Stimulated activated CD8-positive, alpha-beta memory T cell treated with anti-CD3 and anti-CD28 coated beads, Interleukin-7, amount 100 ng/mL, for 1 hour (primary cell): ENCODE results near the gene TRIM66.

Experiments used
- DNase-seq, 2 donors: peaks; one replicate each; pipeline ENCODE4 v3.0.0-alpha.2; 2020; ENCODE audit warnings: low read depth in 2 of 2

The TRIM66 gene

DNA sequence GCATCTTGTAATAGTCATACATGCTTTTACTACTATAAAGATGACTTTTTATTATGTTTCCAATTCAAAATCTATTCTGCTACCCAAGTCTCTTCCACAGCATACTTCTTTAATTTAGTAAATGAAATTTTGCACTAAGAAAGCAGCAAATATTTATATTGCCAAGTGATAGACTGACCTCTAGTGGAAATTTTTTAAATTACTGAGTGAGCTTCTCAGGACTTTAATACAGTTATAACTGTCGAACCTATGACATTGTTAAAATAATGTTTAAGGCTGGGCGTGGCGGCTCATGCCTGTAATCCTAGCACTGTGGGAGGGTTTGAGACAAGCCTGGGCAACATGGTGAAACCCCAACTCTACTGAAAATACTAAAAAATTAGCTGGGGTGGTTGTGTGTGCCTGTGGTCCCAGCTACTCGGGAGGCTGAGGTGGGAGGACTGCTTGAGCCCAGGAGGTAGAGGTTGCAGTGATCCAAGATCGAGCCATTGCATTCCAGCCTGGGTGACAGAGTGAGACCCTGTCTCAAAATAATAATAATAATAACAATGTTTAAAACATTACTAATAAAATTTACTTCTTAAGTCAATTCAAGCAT is 115.8 kb downstream of the TRIM66 start:
- no peak for DNase-seq

DNA sequence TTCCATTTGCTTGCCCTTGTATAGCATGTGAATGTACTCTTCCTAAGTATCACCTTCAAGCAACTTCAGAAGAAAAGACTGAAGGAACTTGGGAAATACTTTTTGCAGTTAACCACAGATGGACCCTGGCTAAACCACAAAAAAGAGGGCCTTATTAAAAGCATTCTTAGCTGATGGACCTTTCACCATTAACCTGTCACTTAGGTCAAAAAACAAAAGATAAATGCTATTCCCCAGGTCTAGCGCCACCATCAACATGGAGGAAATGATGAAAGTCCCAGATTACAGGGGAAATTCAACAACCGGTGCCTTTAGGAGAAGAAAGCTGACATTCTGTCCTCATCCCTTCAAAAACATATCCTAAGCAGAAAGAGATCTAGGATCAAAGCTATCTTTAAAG is 117.9 kb downstream of the TRIM66 start:
- no peak for DNase-seq
